DMS 273 (cell line): ENCODE data around the gene GPR4.
"Not testable (repeated sequence)": the region's sequence is repeated elsewhere in the genome, so short reads cannot be mapped to it uniquely, and the experiment has no call there.

Experiments
- DNase-seq: peaks from one replicate; lab custom pipeline; 2025; ENCODE audit not compliant: unreplicated experiment; lab: John Stamatoyannopoulos, UW

Gene GPR4

GRCh38 chr19:45601524-45602374 is at the start of gene GPR4:
Gene GPR4 (minus strand): TSS chr19:45602212. CDS start chr19:45591866, 10,346 bp downstream.
- peak; percentile 55 for DNase-seq

GRCh38 chr19:45650722-45651121 is 48.7 kb upstream of the GPR4 start:
- DNase-seq: no peak

GRCh38 chr19:45646345-45646698 is 44.3 kb upstream of the GPR4 start:
- DNase-seq: no peak

GRCh38 chr19:45645631-45646344 is 43.8 kb upstream of the GPR4 start:
- DNase-seq: peak; percentile 98

GRCh38 chr19:45645068-45645630 is 43.1 kb upstream of the GPR4 start:
- peak; percentile 92 for DNase-seq

DNA sequence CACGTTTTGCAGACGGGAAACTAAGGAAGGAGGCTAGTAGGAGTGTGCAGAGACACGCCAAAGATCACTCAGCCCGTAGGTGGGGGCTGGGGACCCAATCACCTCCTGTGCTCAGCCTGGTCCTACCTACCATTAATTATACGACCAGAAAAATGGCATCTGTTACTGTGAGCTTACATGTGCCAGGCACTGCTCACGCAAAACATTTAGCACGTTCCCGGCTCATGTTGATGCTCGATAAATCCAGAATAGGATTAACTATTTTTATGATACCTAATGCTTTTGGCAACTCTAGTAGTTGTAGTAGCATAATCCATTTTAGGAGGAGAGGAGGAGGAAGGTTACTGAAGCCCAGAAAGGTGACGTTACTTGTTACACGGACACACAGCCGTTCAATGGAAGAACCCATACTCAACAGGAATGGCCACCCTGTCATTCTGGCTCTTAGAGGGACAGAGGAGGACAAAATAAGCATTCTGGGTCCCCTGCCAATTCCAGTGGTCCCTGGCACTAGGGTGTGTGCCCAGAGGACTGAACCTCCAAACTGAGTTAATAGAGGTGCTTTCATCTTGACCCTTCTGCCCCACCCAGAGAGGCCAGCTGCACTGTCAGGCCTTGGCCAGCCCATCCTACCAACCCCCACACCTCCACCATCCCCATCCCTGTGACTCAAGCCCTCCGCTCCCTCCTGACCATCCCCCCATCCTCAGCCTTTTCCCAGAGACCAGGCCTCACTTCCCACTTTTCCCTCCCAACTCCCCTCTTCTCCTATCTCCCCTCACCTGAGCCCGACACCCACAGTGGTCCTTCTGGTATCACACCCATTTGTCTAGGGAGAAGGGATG is 42.1 kb upstream of the GPR4 start:
- peak; percentile 76 for DNase-seq

GRCh38 chr19:45643024-45643926 is 41.3 kb upstream of the GPR4 start:
- peak; percentile 93 for DNase-seq

DNA sequence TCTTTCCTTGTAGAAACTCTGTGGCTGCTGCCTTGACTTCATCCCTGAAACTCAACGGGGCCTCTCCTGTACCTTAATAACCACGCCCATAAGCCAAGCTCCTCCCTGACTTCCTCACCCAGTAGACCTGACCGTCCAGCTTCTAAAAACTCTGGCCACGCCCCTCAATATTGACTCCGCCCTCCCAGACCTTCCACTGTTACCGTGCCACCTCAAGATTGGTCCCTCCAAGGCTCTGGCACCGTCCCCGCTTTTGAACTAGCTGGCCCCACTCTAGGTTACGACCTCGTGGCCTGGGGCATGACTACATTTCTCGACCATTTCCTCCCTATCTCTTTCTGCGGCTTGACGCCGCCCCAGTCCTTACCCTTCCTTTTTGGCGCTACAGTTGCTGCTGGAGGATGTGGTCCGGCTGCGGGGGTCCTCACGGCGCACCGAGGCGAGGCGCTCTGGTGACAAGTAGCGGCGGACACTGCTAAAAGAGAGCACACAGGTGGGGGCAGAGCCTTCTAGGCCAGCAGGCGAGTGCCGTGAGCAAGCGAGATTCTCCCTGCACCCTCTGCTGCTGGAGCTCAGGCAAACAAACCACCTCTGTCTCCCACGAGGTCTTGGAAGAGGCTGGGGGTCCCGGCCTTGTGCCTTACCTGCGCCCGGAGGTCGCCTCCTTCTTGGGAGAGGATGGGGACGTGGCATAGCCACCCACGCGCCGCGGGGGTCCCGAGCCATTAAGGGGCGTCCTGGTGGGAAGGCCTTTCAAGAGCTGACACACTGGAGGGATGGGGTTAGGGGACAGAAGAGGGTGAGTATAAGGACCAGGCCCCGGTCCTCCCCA is 39.5 kb upstream of the GPR4 start:
- DNase-seq: peak; percentile 85

- peak; percentile 58 for DNase-seq
Measured at GRCh38 chr19:45640849-45641273, 38.8 kb upstream of the GPR4 start.

DNA sequence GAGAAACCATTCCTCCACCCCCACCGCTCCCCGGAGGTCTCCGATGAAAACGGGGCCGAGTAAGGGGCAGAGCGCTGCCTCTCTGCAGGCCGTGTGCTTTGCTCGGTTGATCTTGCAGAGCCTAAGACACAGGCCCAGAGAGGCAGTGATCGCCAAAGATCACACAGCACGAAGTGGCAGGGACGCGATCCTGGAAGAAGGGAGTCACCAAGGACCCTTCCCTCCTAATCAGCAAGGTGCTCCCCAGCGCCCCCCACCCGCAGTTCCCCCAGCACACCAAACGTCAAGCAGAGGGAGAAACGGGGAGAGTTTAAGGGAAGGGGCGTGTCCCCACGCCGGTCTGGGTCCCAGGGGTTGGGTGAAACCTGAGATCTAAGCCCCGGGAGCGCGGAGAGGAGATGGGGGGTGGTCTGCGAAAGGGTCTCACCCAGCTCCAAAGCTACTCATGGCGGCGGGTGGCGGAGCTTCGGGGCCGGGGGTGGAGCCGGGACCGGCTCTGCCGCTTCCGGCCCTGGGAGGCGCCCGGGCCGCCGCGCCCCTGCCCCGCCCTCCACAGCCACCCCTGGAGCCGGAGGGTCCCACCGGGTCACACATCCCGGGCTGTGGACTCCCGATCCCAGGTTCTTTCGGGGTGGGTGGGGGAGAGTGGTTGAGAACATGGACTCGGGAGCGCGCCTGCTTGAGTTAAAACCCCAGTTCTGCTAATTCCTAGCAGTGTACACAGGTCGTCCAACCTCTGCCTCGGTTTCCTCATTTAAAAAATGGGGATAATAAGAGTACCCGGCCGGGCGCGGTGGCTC is 37.1 kb upstream of the GPR4 start, which contains the start of gene EML2:
EML2 (minus strand) TSS at position 468 of the 800 bp plus-strand sequence; CDS start at position 447, 21 bp downstream.
- peak; percentile 80 for DNase-seq

DNA sequence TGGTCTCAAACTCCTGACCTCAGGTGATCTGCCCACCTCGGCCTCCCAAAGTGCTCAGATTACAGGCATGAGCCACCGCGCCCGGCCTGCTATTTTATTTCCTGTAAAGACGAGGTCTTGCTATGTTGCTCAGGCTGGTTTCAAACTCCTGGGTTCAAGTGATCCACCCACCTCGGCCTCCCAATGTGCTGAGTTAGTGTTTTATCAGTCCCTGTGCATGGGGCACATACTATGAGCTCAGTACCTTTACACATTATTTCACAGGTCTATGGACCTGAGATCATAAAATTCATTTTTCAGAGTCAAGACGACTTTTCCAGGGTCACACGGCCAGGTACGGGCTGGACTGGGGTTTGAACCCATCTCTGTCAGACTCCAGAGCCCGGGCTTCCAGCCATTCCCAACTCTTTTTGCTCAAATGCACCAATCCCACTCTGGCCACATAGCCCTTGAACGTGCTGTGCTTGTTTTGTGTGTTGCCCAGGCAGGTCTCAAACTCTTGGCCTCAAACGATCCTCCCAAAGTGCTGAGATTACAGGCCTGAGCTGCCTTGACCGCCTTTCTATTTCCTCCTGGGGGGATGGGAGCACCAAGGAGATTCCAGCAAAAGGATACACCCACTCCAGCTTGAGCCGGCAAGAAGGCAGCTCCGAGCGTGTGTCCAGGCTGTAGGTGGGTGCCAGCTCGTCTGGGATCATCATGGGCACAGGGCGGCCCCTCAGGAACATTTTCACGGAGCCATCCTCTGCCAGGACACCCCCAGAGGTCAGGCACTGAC is 36.1 kb upstream of the GPR4 start:
- DNase-seq: no peak

GRCh38 chr19:45636902-45637301 is 34.9 kb upstream of the GPR4 start:
- DNase-seq: no peak

- no peak for DNase-seq
Measured at GRCh38 chr19:45636275-45636674, 34.3 kb upstream of the GPR4 start.

GRCh38 chr19:45632468-45633196 is 30.6 kb upstream of the GPR4 start:
- DNase-seq: peak; percentile 97

- DNase-seq: no peak
Measured at GRCh38 chr19:45630463-45630862, 28.5 kb upstream of the GPR4 start.

- DNase-seq: no peak
Measured at GRCh38 chr19:45629704-45630103, 27.7 kb upstream of the GPR4 start.

DNA sequence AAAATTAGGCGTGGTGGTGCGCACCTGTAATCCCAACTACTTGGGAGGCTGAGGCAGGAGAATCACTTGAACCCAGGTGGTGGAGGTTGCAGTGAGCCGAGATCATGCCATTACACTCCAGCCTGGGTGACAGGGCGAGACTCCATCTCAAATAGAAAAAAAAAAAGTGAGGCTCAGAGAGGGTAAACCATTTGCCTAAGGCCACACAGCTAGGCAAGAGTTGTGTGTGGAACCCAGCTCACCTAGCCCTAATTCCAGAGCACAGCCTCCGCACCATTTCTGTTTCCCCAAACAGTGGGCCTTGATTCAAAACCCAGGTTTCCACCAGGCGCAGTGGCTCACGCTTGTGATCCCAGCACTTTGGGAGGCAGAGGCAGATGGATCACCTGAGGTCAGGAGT is 26.2 kb upstream of the GPR4 start:
- not testable (repeated sequence) for DNase-seq
